GM19397 (cell line): ENCODE results near the gene BPIFB2.
"Not testable (repeated sequence)": the region's sequence is repeated elsewhere in the genome, so short reads cannot be mapped to it uniquely, and the experiment has no call there.

Source experiments
- ATAC-seq: cut with Tn5 transposase; IDR thresholded peaks from one replicate; pipeline ENCODE4 v1.9.1; 2021; ENCODE audit warnings: mild to moderate bottlenecking, moderate library complexity; ENCODE audit not compliant: unreplicated experiment

The BPIFB2 gene

DNA sequence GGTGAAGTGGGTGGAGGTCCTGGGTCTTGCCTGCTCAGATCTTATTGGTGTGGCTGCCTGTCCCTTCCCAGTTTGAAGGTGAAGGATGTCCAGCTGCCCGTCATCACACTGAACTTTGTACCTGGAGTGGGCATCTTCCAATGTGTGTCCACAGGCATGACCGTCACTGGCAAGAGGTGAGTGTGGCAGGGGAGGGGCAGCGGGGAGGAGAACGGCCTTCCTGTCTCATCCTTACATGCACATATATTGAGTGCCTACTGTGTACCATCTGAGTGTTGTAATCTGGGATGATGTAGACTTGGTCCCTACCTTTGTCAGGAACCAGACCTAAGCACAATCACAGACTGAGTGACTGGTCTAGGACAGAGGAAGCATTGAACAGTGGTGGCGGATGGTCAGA, 26.6 kb downstream of the BPIFB2 start:
- ATAC-seq: no peak

DNA sequence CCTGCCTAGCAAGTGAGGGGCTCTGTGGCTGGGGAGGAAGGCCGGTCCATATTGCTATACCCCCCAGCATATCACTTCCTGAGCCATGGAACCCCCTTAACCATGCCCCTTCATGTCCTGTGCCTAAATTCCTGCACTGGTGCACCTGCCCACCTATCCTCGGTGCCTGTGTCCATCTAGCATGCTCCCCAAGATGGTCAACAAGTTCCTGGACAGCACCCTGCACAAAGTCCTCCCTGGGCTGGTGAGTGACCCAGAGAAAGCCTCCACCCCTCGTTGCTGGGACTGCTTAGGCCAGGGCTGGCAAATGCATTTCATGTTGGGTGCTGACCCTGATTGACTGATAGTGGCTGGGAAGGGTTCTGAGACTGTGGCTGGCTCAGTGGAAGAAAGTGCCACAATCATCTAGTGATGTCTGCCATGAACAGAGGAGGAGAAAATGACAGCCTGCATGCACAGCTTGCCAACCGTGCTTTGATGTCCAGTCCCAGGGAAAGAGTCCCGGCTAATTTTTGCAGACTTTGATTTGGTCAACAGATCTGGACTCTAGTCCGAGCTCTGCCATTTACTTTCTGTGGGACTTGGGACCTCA, 27.5 kb downstream of the BPIFB2 start:
- ATAC-seq: no peak

- ATAC-seq: no peak
These were observed 30.0 kb downstream of the BPIFB2 start for GRCh38 chr20:33037456-33037855.

- ATAC-seq: no peak
These were observed 30.7 kb downstream of the BPIFB2 start for GRCh38 chr20:33038243-33038642.

DNA sequence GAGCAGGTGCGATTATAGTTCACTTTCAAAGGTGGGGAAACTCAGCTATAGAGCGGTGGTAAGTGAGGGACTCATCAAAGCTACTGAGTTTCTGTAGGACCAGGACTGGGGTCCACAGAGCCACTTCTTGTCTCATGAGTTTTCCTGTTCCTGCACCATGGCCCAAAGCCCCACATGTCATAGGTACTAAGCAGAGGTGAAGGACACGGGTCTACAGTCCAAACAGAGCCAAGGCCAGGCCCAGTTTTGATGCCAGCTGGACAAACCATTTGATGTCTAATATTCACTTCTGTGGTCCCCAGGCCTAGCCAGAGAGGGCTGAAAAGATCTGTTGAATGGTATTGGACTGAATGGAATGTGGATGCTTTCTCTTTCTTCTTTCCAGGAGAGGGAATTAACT, 34.9 kb downstream of the BPIFB2 start:
- ATAC-seq: no peak

DNA sequence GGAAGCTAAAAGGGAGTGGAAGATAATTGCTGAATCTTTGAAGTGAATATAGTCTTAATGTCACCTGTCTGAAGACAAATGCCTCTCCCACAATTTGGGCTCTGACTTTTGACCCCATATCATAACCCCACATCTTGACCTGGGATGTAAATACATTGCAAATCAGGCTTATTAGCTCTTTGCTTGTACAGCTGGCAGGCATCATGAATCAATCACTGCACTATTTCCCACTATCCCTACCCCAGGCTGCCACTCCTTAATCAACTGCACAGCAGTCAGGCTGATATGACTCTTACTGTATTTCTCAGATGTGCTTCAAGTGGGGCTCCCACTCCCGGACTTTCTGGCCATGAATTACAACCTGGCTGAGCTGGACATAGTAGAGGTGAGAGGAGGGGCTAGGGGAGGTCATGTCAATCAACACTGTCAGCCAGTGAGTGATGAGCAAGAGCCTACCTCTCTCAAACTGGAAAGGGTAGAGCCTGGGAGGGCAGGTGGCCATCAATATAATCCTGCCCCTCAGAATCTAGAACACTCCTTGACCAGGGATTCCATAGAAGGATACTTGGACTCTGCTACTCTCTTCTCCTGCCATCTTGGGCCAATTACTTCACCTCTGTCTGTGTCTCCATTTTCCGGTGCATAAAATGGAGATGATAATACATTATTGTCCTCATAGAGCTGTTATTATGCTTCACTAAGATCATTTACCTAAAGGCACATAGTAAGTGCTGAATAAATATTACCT, 35.7 kb downstream of the BPIFB2 start:
- ATAC-seq: no peak

DNA sequence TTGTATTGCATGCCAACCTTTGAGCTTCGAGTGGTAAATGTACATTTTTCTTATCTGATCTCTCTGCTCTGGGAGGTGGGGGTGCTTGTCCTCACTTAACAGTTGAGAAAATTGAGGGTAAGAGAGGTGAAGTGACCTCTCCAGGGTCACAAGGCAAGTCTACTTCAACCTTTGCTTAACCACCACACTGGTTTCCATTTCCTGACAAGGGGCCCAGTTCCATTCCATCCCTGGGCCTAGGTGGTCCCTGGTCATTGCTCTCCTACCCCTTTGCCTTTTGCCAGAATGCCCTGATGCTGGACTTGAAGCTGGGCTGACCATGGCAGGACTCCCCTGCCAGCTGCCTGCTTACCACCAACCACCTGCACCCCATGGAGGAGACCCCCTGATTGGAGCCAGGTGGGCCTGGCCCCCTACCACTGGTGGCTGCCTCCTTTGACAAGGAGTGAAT, 36.3 kb downstream of the BPIFB2 start:
- no peak for ATAC-seq

DNA sequence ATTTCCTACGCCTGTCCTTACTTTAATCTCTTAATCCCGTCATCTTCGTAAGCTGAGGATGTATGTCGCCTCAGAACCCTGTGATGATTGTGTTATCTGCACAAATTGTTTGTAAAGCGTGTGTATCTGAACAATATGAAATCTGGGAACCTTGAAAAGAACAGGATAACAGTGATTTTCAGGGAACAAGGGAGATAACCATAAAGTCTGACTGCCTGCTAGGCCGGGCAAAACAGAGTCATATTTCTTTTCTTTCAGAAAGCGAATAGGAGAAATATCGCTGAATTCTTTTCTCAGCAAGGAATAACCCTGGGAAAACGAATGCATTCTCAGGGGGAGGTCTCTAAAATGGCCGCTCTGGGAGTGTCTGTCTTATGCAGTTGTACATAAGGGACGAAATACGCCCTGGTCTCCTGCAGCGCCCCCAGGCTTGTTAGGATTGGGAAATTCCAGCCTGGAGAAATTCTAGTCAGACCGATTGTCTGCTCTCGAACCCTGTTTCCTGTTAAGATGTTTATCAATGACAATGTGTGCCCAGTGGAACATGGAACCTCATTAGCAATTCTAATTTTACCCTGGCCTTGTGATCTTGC, 37.7 kb downstream of the BPIFB2 start:
- not testable (repeated sequence) for ATAC-seq

GRCh38 chr20:33046412-33046811, 38.9 kb downstream of the BPIFB2 start:
- ATAC-seq: no peak

DNA sequence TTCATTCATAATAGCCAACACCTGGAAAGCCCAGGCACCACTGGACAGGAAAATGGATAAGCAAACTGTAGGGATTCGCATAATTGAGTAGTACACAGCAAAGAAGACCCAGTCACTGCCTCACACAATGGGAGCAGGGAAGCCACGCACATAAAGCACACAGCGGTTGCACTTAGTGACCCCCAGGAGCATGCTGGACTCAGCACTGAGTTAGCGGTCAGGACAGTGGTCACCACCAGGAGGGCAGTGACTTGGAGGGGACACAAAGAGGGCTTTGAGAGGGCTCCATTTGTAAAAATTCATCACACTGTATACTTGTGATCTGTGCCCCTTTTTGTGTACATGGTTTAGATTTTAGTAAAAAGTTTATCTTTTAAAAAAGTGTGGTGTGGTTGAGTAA, 43.8 kb downstream of the BPIFB2 start:
- ATAC-seq: no peak

GRCh38 chr20:33053291-33054106, 46.0 kb downstream of the BPIFB2 start, which contains the start of gene BPIFB3:
Gene BPIFB3 (plus strand): TSS chr20:33053903. CDS start chr20:33055436, 1,533 bp downstream.
- no peak for ATAC-seq

GRCh38 chr20:33054381-33054780, 46.9 kb downstream of the BPIFB2 start:
- no peak for ATAC-seq

DNA sequence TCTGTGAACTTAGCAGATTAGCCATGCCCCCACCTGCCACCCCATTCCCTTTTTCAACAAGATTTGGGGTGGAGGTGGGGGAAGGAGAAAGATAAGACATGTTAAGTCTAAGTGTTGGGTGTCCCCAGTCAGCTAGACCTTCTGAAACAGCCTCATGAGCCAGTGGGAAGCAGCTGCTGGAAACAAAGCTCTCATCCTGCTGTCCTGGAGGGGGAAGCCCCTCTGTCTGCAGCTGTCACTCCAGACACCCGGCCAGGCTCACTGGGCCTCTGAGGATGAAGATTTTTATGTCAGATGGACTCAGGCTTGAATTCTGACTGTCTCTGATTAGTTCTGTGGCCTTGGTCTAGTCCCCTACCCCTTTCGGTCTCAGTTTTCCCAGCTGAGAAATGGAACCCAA, 47.3 kb downstream of the BPIFB2 start:
- ATAC-seq: no peak

DNA sequence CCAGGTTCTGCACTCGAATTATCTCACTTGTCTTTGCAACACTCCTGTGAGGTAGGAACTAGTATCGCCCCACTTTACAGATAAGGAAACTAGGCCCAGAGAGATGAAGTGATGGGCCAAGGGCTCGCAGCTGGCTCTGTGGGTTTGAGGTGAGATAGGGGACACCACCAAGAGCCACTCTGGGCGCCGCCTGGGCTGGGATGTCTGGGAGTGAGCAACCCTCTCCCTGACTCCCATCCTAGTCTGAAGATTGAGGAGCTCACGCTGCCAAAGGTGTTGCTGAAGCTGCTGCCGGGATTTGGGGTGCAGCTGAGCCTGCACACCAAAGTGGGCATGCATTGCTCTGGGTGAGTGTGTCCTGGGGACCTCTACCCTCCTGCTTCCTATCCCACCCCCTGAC, 51.6 kb downstream of the BPIFB2 start:
- ATAC-seq: no peak

- ATAC-seq: no peak
These were observed 52.4 kb downstream of the BPIFB2 start for GRCh38 chr20:33059741-33060390.

DNA sequence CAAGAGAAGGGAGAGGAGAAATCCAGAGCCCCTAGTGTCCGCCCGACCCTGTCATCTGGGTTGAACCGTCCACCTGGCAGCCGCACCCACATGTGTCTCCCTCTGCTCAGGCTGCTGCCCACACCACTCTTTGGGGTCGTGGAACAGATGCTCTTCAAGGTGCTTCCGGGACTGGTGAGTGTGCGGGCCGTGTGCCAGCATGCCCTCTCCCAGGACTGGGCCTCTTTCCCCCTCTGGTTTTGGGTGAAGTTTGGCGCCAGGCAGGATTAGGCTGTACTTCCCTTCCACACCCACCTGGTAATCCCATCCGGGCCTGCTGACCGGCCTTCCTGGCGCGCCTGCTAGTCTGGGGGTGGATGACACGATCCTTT, 54.1 kb downstream of the BPIFB2 start:
- no peak for ATAC-seq

GRCh38 chr20:33062105-33062824, 54.8 kb downstream of the BPIFB2 start:
- ATAC-seq: no peak

DNA sequence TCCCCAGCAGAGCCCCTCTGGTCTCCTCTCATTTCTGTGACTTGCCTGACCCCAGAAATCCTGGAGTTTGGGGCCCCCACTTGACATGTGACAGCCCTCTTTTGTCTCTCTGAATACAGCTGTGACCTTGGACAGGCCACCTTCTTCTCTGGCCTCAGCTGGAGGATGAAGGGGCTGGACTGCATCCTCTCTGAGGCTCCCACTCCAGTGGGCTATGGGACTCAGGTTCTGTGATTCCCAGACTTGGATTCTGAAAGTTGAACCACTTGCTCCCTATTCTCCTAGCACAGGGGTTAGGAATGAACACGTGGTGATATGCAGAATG, 55.3 kb downstream of the BPIFB2 start:
- no peak for ATAC-seq

DNA sequence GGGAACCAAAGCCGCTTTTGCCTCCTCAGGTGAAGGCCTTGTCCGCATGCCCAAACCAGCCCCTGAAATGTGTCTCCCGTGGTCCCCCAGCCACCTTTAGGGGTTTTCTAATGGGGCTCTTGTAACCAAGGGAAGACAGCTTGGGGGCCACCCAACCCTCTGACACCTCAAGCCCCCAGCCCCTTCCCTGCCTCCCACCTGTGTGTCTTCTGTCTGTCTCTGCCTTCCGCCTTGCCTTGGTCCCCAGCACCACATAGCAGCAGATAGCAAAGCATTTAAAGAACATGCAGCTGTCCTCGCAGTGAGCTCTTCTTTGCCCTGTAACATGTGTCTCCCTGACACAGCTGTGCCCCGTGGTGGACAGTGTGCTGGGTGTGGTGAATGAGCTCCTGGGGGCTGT, 55.8 kb downstream of the BPIFB2 start:
- ATAC-seq: no peak

- ATAC-seq: no peak
These were observed 57.2 kb downstream of the BPIFB2 start for GRCh38 chr20:33064572-33065287.
